ENCODE measurements around the gene KRTDAP. TPM values are rescaled to one million over a fixed set of nuclear protein-coding genes. Genes with fewer than 3 reads are reported as not detected.

Gene KRTDAP
- total and polyA plus RNA-seq, 10 of the 15 experiments (the other 5 are each of a cell fraction or from before 2014, with no cell fraction given): 0.23 TPM; not detected in 9

- TF ChIP-seq BMI1 (IDR thresholded peaks at IDR 0.05; ENCODE audit: borderline replicate concordance): no peak
- 0 out of 2 replicates have a peak, but pooled peaks have one; percentile 46 for TF ChIP-seq GATAD2B (conservative IDR thresholded peaks at IDR 0.05; ENCODE audit: low read depth)
- no peak for TF ChIP-seq ZBTB33 (IDR thresholded peaks at IDR 0.05)
- TF ChIP-seq RAD21 (IDR thresholded peaks at IDR 0.05; ENCODE audit: insufficient read depth, low read depth, low read length): peak; percentile 88
- no peak for TF ChIP-seq CBX3 (IDR thresholded peaks at IDR 0.05; ENCODE audit: borderline replicate concordance, low read depth)
- TF ChIP-seq IKZF2 (IDR thresholded peaks at IDR 0.05): peak in 1 of 2 experiments; percentile 24; a peak in 1 of 4 replicates
- no peak for TF ChIP-seq POLR2AphosphoS2 (IDR thresholded peaks at IDR 0.05; ENCODE audit: low read depth, low read length)
- TF ChIP-seq USF2 (IDR thresholded peaks at IDR 0.05; ENCODE audit: borderline replicate concordance, low read depth, low read length): no peak
- TF ChIP-seq MEF2B (IDR thresholded peaks at IDR 0.05; ENCODE audit: partially characterized antibody, poor library complexity, severe bottlenecking): peak; percentile 61
- no peak for TF ChIP-seq HCFC1 (IDR thresholded peaks at IDR 0.05; ENCODE audit: low read length)
- no peak for TF ChIP-seq USF1 (IDR thresholded peaks at IDR 0.05; ENCODE audit: borderline replicate concordance, extremely low read length, insufficient read depth, low read depth, low read length)
- no peak for TF ChIP-seq TCF3 (IDR thresholded peaks at IDR 0.05; ENCODE audit: borderline replicate concordance, insufficient read depth, low read depth, low read length)
- no peak for TF ChIP-seq ZNF217 (IDR thresholded peaks at IDR 0.05)
- TF ChIP-seq DPF2 (IDR thresholded peaks at IDR 0.05): peak; percentile 49; the same call in 1 of the 2 replicates
- no peak for TF ChIP-seq E4F1 (IDR thresholded peaks at IDR 0.05; ENCODE audit: borderline replicate concordance, partially characterized antibody)
- TF ChIP-seq ZNF592 (IDR thresholded peaks at IDR 0.05): 0 out of 2 replicates have a peak, but pooled peaks have one; percentile 52
- peak; percentile 19 to 39; a peak in 1 of 4 replicates for TF ChIP-seq BHLHE40 (IDR thresholded peaks at IDR 0.05; ENCODE audit: borderline replicate concordance in 1 of 2, low read depth in 2 of 2, low read length in 1 of 2)
These were observed 5.1 kb upstream of the KRTDAP start (continued) for GRCh38 chr19:35495107-35496064.

Measured in GM12878 (cell line).